ENCODE results near the gene CCDC117.

The CCDC117 gene

DNA sequence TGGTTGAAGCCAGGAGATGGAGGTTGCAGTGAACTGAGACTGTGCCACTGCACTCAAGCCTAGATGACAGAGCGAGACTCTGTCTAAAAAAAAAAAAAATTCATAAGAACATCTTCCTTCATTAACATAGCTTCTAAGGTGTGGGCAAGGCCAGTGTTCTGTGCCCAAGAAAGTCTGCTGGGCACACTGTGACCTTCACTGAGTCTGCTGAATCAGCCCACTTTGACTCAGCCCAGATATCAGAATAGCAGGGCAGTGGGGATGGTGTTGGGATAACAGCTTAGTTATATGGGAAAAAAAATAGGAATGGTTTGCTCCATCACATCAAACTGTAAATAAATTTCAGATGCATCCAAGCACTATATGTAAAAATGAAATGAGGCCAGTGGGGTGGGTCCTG, 60.2 kb downstream of the CCDC117 start:
- in situ Hi-C loops (cut with MboI; ENCODE audit: low pct_unique_long_range_greater_than_20kb, low sequenced_read_pairs, unreplicated experiment), result no loop called here
- no peak for DNase-seq (ENCODE audit: low spot score)
- no peak for TF ChIP-seq CTCF (IDR thresholded peaks at IDR 0.05; ENCODE audit: extremely low read depth, insufficient read depth, missing control alignments)

DNA sequence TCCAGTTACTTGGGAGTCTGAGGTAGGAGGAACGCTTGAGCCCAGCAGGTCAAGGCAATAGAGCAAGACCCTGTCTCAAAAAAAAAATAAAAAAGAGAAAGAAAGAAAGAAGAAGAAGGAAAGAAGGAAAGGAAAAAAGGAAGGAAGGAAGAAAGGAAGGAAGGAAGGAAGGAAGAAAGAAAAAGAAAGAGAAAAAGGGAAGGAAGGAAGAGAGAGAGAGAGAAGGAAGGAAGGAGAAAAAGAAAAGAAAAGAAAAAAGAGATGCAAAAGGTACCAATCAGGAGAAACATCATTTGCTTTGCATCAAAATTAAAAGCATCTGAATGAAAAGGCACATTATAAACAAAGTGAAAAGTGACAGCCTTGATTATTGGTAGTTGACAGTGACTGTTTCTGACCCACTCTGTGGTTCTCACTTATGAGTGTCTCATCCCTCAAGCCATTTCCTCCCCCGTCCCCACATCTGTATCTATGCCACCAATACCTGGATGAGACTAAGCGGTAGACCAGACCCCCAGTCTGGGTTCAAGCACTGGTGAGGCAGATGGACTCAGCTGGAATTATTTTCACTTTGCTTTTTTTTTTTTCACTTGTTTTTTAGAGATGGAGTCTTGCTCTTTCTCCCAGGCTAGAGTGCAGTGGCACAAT, 60.9 kb downstream of the CCDC117 start:
- in situ Hi-C loops (cut with MboI; ENCODE audit: low pct_unique_long_range_greater_than_20kb, low sequenced_read_pairs, unreplicated experiment), result no loop called here
- DNase-seq (ENCODE audit: low spot score), result no peak
- TF ChIP-seq CTCF (IDR thresholded peaks at IDR 0.05; ENCODE audit: extremely low read depth, insufficient read depth, missing control alignments), result no peak

DNA sequence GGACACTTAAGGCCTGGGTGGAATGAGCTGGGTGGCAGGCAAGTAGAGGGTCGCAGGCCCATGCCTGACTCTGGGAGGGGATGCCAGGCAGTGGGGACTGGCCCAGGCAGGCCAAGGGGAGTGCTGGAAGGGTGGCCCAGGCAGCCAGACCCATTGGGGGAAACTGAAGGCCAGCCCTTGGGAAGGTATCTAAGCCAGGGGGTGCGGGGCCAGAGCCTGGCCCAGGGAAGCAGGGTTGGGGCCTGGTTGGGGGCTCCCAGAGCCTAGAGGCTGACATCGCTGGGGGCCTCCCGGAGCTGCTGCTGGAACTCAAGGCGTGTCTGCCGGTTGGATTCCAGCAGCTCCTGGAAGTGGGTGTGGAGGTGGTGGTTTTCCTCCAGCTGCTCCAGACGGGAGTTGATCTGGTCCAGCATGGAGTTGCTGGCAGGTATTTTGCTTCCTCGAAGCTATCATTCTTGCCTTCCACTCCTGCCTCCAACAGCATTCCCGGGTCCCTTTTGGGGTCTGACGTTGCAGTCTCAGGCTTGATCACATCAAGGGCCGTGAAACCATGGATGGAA, 63.2 kb downstream of the CCDC117 start:
- in situ Hi-C loops (cut with MboI; ENCODE audit: low pct_unique_long_range_greater_than_20kb, low sequenced_read_pairs, unreplicated experiment), result no loop called here
- no peak for DNase-seq (ENCODE audit: low spot score)
- TF ChIP-seq CTCF (IDR thresholded peaks at IDR 0.05; ENCODE audit: extremely low read depth, insufficient read depth, missing control alignments), result no peak

- TF ChIP-seq CTCF (IDR thresholded peaks at IDR 0.05; ENCODE audit: extremely low read depth, insufficient read depth, missing control alignments), result no peak
- in situ Hi-C loops (cut with MboI; ENCODE audit: low pct_unique_long_range_greater_than_20kb, low sequenced_read_pairs, unreplicated experiment), result no loop called here
- no peak for DNase-seq (ENCODE audit: low spot score)
Measured at GRCh38 chr22:28837640-28838039, 65.1 kb downstream of the CCDC117 start.

Data from GM13977 (cell line).